Fibroblast of peridontal ligament (primary cell): Measurements from ENCODE around the gene DMAC2L.

ENCODE experiments used
- DNase-seq: peaks from one replicate; pipeline ENCODE4 v3.0.0-alpha.2; 2010; ENCODE audit errors: extremely low read depth

The DMAC2L gene

GRCh38 chr14:50321009-50321660, 9.0 kb downstream of the DMAC2L start:
- peak; percentile 94 for DNase-seq

GRCh38 chr14:50331596-50331995, 19.5 kb downstream of the DMAC2L start:
- no peak for DNase-seq

GRCh38 chr14:50333014-50333509, 20.9 kb downstream of the DMAC2L start:
- DNase-seq, result peak; percentile 79

- no peak for DNase-seq
These were observed 22.1 kb downstream of the DMAC2L start for GRCh38 chr14:50334211-50334610.

- peak; percentile 56 for DNase-seq
These were observed 23.3 kb downstream of the DMAC2L start for GRCh38 chr14:50335389-50335788.

GRCh38 chr14:50335989-50336824, 24.1 kb downstream of the DMAC2L start:
- DNase-seq, result peak; percentile 35

- no peak for DNase-seq
These were observed 26.5 kb downstream of the DMAC2L start for GRCh38 chr14:50338587-50338986.

GRCh38 chr14:50339178-50339804, 27.2 kb downstream of the DMAC2L start:
- no peak for DNase-seq

GRCh38 chr14:50340045-50340444, 27.9 kb downstream of the DMAC2L start:
- DNase-seq, result no peak

- DNase-seq, result no peak
These were observed 28.8 kb downstream of the DMAC2L start for GRCh38 chr14:50340963-50341362.

GRCh38 chr14:50342221-50343078, 30.3 kb downstream of the DMAC2L start:
- DNase-seq, result peak; percentile 80

- no peak for DNase-seq
These were observed 31.3 kb downstream of the DMAC2L start for GRCh38 chr14:50343434-50343833.

- DNase-seq, result no peak
These were observed 32.1 kb downstream of the DMAC2L start for GRCh38 chr14:50344116-50344775.

- DNase-seq, result peak; percentile 42
These were observed 32.9 kb downstream of the DMAC2L start for GRCh38 chr14:50344876-50345563.

GRCh38 chr14:50345846-50346422, 33.8 kb downstream of the DMAC2L start:
- no peak for DNase-seq

- DNase-seq, result peak; percentile 76
These were observed 35.4 kb downstream of the DMAC2L start for GRCh38 chr14:50347521-50347920.

GRCh38 chr14:50348933-50349332, 36.8 kb downstream of the DMAC2L start:
- no peak for DNase-seq

- peak; percentile 76 for DNase-seq
These were observed 38.9 kb downstream of the DMAC2L start for GRCh38 chr14:50350975-50351374.

GRCh38 chr14:50352584-50352983, 40.5 kb downstream of the DMAC2L start:
- no peak for DNase-seq

- peak; percentile 34 for DNase-seq
These were observed 41.0 kb downstream of the DMAC2L start for GRCh38 chr14:50353126-50353525.
